OCI-LY7 (cell line): ENCODE measurements around the gene MUC6. TPM values are rescaled to one million over a fixed set of nuclear protein-coding genes. Genes with fewer than 3 reads are reported as not detected.

Experiments used
- BruUV-seq: library from RNA; stranded (reverse); fragments of 400-500 nt; replicated peaks from 2 replicates; lab custom pipeline; 2021; lab: Mats Ljungman, UMichigan
- CTCF ChIA-PET: fragments of 300-600 bp; sonication (Branson Sonifier 250); formaldehyde crosslinking; loops from one replicate; lab custom pipeline; 2022; ENCODE audit warnings: antibody characterized with exemption; ENCODE audit not compliant: unreplicated experiment; lab: Charles Lee
- POLR2A ChIA-PET: fragments of 300-600 bp; sonication (Branson Sonifier 250); formaldehyde crosslinking; loops from one replicate; lab custom pipeline; 2022; ENCODE audit warnings: antibody characterized with exemption; lab: Charles Lee
- DNase-seq: peaks from one replicate; pipeline ENCODE4 v3.0.0-alpha.2; 2015; ENCODE audit warnings: low spot score
- H2AFZ ChIP-seq: fragments of 200-600 bp; sonication (generic), shearing (Covaris generic); 2 replicates; pipeline ENCODE4 v1.6.1; 2014; ENCODE audit warnings: mild to moderate bottlenecking, antibody characterized with exemption, low read length, moderate library complexity
- H3K27ac ChIP-seq: fragments of 200-600 bp; sonication (generic); 2 replicates; pipeline ENCODE4 v1.5.1; 2014; ENCODE audit warnings: mixed run types, low read depth, mild to moderate bottlenecking, moderate library complexity, low read length, inconsistent platforms; ENCODE audit not compliant: poor library complexity, severe bottlenecking
- H3K36me3 ChIP-seq: fragments of 200-600 bp; sonication (generic); 2 replicates; pipeline ENCODE4 v1.6.1; 2014; ENCODE audit warnings: mild to moderate bottlenecking, antibody characterized with exemption, low read length, moderate library complexity, mixed read lengths; ENCODE audit not compliant: insufficient read depth
- H3K4me1 ChIP-seq: fragments of 200-600 bp; sonication (generic); 2 replicates; pipeline ENCODE4 v1.5.1; 2014; ENCODE audit warnings: mild to moderate bottlenecking, low read length; ENCODE audit not compliant: insufficient read depth, poor library complexity, severe bottlenecking
- H3K4me2 ChIP-seq: fragments of 200-600 bp; sonication (generic); 2 replicates; pipeline ENCODE4 v1.6.1; 2014; ENCODE audit warnings: mild to moderate bottlenecking, low read length
- H3K4me3 ChIP-seq: fragments of 200-600 bp; sonication (generic); 2 replicates; pipeline ENCODE4 v1.5.1; 2014; ENCODE audit warnings: mild to moderate bottlenecking, low read depth, low read length; ENCODE audit not compliant: poor library complexity, severe bottlenecking
- H3K79me2 ChIP-seq: fragments of 200-600 bp; sonication (generic); 2 replicates; pipeline ENCODE4 v1.6.1; 2016; ENCODE audit warnings: low read depth, mild to moderate bottlenecking, low read length, moderate library complexity, mixed read lengths; ENCODE audit not compliant: insufficient read depth
- H3K9me2 ChIP-seq: fragments of 200-600 bp; sonication (generic); 2 replicates; pipeline ENCODE4 v1.6.1; 2016; ENCODE audit warnings: mild to moderate bottlenecking, low read length, mixed read lengths; ENCODE audit not compliant: insufficient read depth
- H3K9me3 ChIP-seq: fragments of 200-600 bp; sonication (generic); 2 replicates; pipeline ENCODE4 v1.6.1; 2014; ENCODE audit warnings: mild to moderate bottlenecking, mixed run types, low read length, mixed read lengths
- H4K20me1 ChIP-seq: fragments of 200-600 bp; sonication (generic); 2 replicates; pipeline ENCODE4 v1.6.1; 2014; ENCODE audit warnings: mild to moderate bottlenecking, antibody characterized with exemption, low read length, moderate library complexity, mixed read lengths; ENCODE audit not compliant: insufficient read depth
- CTCF ChIP-seq: fragments of 200-600 bp; sonication (generic); conservative IDR thresholded peaks from 2 replicates; pipeline ENCODE4 v1.5.1; 2014; ENCODE audit warnings: mild to moderate bottlenecking, antibody characterized with exemption, low read length, moderate library complexity, mixed read lengths
- EZH2phosphoT487 ChIP-seq: fragments of 200-600 bp; sonication (generic); IDR thresholded peaks from 2 replicates; pipeline ENCODE4 v1.6.1; 2018; ENCODE audit warnings: low read depth, borderline replicate concordance, mild to moderate bottlenecking, mixed run types, antibody characterized with exemption, low read length, moderate library complexity, mixed read lengths
- intact Hi-C: fragments of 100-400 bp; cut with micrococcal nuclease; formaldehyde crosslinking; loops from one replicate; pipeline ENCODE4 v1.10.0; 2022; ENCODE audit not compliant: unreplicated experiment
- total RNA-seq, 2 experiments: library from RNA; depleted of rRNA in 1 of 2; stranded (reverse); fragments of >200 nt in 1 of 2; shearing (Covaris generic) in 1 of 2; gene quantifications; 2 replicates each; pipeline ENCODE4 v1.2.3, GENCODE V29; 2014 to 2022

MUC6 gene
- total RNA-seq, 2 experiments from 2014 or later, result not detected

GRCh38 chr11:996681-997080, 39.8 kb downstream of the MUC6 start:
- Histone ChIP-seq H3K4me3 (no peak overlapping the region), H3K79me2 (no peaks in the 10 kb centered on the region), H2AFZ (no peak overlapping the region), H3K9me3 (no peaks in the 10 kb centered on the region), H4K20me1 (no peaks in the 10 kb centered on the region), H3K36me3 (peaks cover 24% of the 10 kb centered on the region), H3K4me2 (no peak overlapping the region), H3K27ac (no peak overlapping the region), H3K9me2 (no peaks in the 10 kb centered on the region), H3K4me1 (no peaks in the 10 kb centered on the region)
- DNase-seq, result no peak
- ChIA-PET CTCF (no interaction called here), POLR2A (no interaction called here)
- intact Hi-C loops, result no loop called here
- TF ChIP-seq EZH2phosphoT487 (no peak), CTCF (no peak)
- no TSS peak for BruUV-seq

GRCh38 chr11:995752-996420, 40.6 kb downstream of the MUC6 start:
- no peak overlapping the region for H3K27ac ChIP-seq
- no peaks in the 10 kb centered on the region for H3K4me1 ChIP-seq
- ChIA-PET POLR2A (no interaction called here), CTCF (no interaction called here)
- H3K79me2 ChIP-seq, result no peaks in the 10 kb centered on the region
- peaks cover 24% of the 10 kb centered on the region for H3K36me3 ChIP-seq
- no peak for TF ChIP-seq EZH2phosphoT487
- no peak for TF ChIP-seq CTCF
- no peaks in the 10 kb centered on the region for H3K9me3 ChIP-seq
- no TSS peak for BruUV-seq
- intact Hi-C loops, result no loop called here
- H3K9me2 ChIP-seq, result no peaks in the 10 kb centered on the region
- H2AFZ ChIP-seq, result no peak overlapping the region
- no peak overlapping the region for H3K4me2 ChIP-seq
- no peaks in the 10 kb centered on the region for H4K20me1 ChIP-seq
- DNase-seq, result no peak
- H3K4me3 ChIP-seq, result no peak overlapping the region

- DNase-seq, result no peak
- POLR2A ChIA-PET, result no interaction called here
- Histone ChIP-seq H4K20me1 (no peaks in the 10 kb centered on the region), H2AFZ (no peak overlapping the region), H3K4me2 (no peak overlapping the region), H3K9me3 (no peaks in the 10 kb centered on the region), H3K4me3 (no peak overlapping the region), H3K36me3 (peaks cover 24% of the 10 kb centered on the region), H3K27ac (no peak overlapping the region), H3K4me1 (no peaks in the 10 kb centered on the region), H3K9me2 (no peaks in the 10 kb centered on the region), H3K79me2 (no peaks in the 10 kb centered on the region)
- CTCF ChIA-PET, result no interaction called here
- BruUV-seq, result no TSS peak
- intact Hi-C loops, result no loop called here
- TF ChIP-seq EZH2phosphoT487, result no peak
- TF ChIP-seq CTCF, result no peak
These were observed 41.3 kb downstream of the MUC6 start for GRCh38 chr11:995044-995751.
